Endothelial cell (in vitro differentiated cells): ENCODE data around the gene NKIRAS2. TPM values are rescaled to one million over a fixed set of nuclear protein-coding genes. Genes with fewer than 3 reads are reported as not detected.

Experiments used
- DNase-seq: peaks from one replicate; pipeline ENCODE4 v3.0.0; 2021; ENCODE audit warnings: low spot score
- H3K27ac Mint-ChIP-seq: one replicate; pipeline ENCODE4 v1.8.0; 2021; ENCODE audit warnings: mixed read lengths, inconsistent platforms; ENCODE audit not compliant: unreplicated experiment
- H3K27me3 Mint-ChIP-seq: one replicate; pipeline ENCODE4 v1.8.0; 2021; ENCODE audit warnings: mild to moderate bottlenecking, moderate library complexity, mixed read lengths, inconsistent platforms; ENCODE audit not compliant: unreplicated experiment
- H3K36me3 Mint-ChIP-seq: one replicate; pipeline ENCODE4 v1.8.0; 2021; ENCODE audit warnings: mild to moderate bottlenecking, low read depth, mixed read lengths, inconsistent platforms; ENCODE audit not compliant: unreplicated experiment
- H3K4me1 Mint-ChIP-seq: one replicate; pipeline ENCODE4 v1.8.0; 2021; ENCODE audit warnings: mild to moderate bottlenecking, mixed read lengths, inconsistent platforms; ENCODE audit not compliant: unreplicated experiment
- H3K4me3 Mint-ChIP-seq: one replicate; pipeline ENCODE4 v1.8.0; 2021; ENCODE audit warnings: mild to moderate bottlenecking, mixed read lengths, inconsistent platforms; ENCODE audit not compliant: unreplicated experiment
- H3K9me3 Mint-ChIP-seq: one replicate; pipeline ENCODE4 v1.8.0; 2021; ENCODE audit warnings: mixed read lengths, inconsistent platforms; ENCODE audit not compliant: unreplicated experiment
- total RNA-seq: library from RNA; stranded (reverse); fragmentation: NEBNext Ultra II Directional; extraction: Animal tissue kit (Norgen Biotek cat#: 25700); gene quantifications from one replicate; pipeline ENCODE4 v1.2.1, GENCODE V29; 2021; ENCODE audit not compliant: unreplicated experiment
- TF ChIP-seq, protein P1 (sequence below): fragments of 200-600 bp; sonication (generic); IDR thresholded peaks from one replicate; pipeline ENCODE4 v1.5.0; 2021; ENCODE audit warnings: antibody characterized with exemption; ENCODE audit not compliant: unreplicated experiment

The NKIRAS2 gene
- total RNA-seq, 1 donor from 2014 or later: 67.4 TPM

DNA sequence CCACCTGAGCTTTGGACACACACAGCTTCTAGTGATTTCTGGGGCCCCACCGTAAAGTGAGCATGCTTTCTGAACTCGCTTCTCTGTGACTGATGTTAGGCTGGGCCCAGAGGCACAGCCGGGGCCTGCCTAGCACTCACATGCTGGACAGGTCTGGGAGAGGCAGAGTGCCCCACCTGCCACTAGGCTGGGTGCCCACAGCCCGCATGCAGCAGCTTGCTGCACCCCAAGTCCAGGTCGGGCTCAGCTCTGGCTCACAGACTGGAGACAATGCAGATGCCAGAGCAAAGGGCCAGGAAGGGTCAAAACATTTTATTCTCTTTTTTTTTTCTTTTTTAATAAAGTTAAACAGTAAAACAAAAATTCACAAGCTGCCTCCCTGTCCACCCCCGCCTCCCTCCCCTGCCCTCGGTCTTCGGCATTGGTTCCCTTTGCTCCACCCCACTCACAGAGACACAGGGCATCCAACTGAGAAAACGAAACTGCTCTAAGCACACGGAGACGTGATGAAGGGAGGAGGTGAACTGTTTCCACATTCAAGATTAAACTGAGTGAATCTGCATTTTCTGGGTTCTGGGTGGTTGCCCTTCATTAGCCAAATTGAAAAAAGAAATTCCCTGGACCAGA lies 43.6 kb upstream of the NKIRAS2 start:
- no peak for DNase-seq
- Mint-ChIP-seq H3K9me3 (no peaks in the 10 kb centered on the region), H3K27ac (no peak overlapping the region), H3K4me3 (peak overlapping the region; percentile 13), H3K4me1 (peaks cover 3% of the 10 kb centered on the region), H3K27me3 (peaks cover 2% of the 10 kb centered on the region), H3K36me3 (peaks cover 25% of the 10 kb centered on the region)
- TF ChIP-seq, protein P1, sequence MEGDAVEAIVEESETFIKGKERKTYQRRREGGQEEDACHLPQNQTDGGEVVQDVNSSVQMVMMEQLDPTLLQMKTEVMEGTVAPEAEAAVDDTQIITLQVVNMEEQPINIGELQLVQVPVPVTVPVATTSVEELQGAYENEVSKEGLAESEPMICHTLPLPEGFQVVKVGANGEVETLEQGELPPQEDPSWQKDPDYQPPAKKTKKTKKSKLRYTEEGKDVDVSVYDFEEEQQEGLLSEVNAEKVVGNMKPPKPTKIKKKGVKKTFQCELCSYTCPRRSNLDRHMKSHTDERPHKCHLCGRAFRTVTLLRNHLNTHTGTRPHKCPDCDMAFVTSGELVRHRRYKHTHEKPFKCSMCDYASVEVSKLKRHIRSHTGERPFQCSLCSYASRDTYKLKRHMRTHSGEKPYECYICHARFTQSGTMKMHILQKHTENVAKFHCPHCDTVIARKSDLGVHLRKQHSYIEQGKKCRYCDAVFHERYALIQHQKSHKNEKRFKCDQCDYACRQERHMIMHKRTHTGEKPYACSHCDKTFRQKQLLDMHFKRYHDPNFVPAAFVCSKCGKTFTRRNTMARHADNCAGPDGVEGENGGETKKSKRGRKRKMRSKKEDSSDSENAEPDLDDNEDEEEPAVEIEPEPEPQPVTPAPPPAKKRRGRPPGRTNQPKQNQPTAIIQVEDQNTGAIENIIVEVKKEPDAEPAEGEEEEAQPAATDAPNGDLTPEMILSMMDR: no peak

DNA sequence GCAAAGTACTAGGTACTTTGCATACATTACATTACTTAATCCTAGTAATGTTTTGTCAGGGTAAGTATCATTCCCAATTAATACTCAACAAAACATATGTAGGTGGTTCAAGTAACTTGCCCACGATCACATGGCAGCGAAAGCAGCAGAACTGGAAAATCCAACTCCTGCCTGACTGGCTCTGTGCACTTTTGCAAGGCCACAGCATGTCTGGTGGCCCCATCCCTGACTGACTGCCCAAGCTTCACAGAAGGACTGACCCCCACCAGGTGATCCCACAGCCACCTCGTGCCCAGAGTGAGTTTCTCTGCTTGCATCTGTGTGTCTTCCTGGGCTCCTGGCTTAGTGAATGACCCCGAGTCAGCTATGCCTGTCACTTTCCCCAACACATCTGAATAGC lies 41.9 kb upstream of the NKIRAS2 start:
- Mint-ChIP-seq H3K36me3 (peaks cover 30% of the 10 kb centered on the region), H3K4me1 (no peaks in the 10 kb centered on the region), H3K27me3 (peaks cover 5% of the 10 kb centered on the region), H3K9me3 (no peaks in the 10 kb centered on the region), H3K27ac (no peak overlapping the region), H3K4me3 (no peak overlapping the region)
- no peak for DNase-seq
- TF ChIP-seq, protein P1: no peak

DNA sequence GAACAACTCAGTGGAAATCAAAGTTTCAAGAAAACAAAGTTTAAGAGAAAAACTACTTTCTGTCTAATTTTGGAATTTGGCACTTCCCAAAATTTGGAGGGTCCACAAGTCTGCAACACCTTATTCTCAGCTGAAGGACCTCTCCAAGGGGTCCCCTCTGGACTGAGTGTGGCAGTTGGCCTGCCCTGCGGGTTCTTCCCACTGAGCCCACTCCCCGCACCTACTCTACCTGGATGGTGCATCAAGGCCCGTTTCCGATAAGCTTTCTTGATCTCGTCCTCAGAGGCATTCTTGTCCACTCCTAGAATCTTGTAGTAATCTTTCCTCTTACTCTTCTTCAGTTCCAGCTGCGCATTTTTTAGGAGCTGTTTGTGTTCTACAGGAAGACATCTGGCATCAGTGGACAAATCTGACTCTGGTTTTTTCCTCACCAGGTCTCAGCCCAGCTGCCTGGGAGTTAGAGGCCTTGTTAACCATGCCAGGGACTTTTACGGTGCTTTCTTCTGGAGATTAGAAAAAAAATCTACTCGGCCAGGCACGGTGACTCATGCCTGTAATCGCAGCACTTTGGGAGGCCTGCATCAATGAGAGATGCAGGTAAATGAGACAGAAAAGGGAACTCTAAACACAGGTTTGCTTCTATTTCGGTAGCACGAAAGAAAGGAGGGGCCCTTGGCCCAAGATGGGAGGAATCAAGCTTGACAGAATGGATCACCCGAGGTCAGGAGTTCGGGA lies 37.7 kb upstream of the NKIRAS2 start:
- Mint-ChIP-seq H3K4me1 (peaks cover under 1% of the 10 kb centered on the region), H3K36me3 (peaks cover 39% of the 10 kb centered on the region), H3K9me3 (no peaks in the 10 kb centered on the region), H3K27ac (no peak overlapping the region), H3K4me3 (peak overlapping the region; percentile 72), H3K27me3 (peaks cover 3% of the 10 kb centered on the region)
- TF ChIP-seq, protein P1: no peak
- no peak for DNase-seq

DNA sequence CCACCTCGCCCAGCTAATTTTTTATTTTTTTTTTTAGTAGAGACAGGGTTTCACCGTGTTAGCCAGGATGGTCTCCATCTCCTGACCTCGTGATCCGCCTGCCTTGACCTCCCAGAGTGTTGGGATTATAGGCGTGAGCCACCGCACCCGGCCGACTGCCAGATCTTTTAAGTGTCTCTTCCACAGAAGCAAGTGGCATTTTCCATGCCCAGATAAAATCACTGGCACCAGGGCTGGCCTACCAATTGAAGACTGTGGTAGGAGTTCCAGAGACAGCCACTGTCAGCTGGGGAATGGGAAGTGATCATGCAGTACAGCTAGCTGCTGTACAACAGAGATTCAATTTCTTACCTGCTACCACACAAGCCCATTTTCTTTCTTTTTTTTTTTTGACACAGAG lies 35.4 kb upstream of the NKIRAS2 start:
- Mint-ChIP-seq H3K9me3 (no peaks in the 10 kb centered on the region), H3K27ac (no peak overlapping the region), H3K4me3 (no peak overlapping the region), H3K36me3 (peaks cover 35% of the 10 kb centered on the region), H3K4me1 (peaks cover 7% of the 10 kb centered on the region), H3K27me3 (peaks cover 3% of the 10 kb centered on the region)
- TF ChIP-seq, protein P1: no peak
- DNase-seq: no peak

DNA sequence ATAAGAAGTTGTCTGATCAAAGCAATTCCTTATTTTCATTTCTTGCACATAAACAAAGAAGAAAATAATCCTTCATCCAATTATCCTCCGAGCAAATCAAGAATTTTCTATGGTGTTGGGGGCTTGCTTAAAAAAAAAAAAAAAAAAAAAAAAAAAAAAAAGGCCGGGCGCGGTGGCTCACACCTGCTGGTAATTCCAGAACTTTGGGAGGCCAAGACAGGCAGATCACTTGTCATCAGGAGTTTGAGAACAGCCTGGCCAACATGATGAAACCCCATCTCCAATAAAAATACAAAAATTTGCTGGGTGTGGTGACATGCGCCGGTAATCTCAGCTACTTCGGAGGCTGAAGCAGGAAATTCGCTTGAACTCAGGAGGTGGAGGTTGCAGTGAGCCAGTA lies 34.0 kb upstream of the NKIRAS2 start:
- H3K27me3 Mint-ChIP-seq: peaks cover 3% of the 10 kb centered on the region
- H3K36me3 Mint-ChIP-seq: peaks cover 37% of the 10 kb centered on the region
- H3K4me3 Mint-ChIP-seq: no peak overlapping the region
- TF ChIP-seq, protein P1: no peak
- H3K9me3 Mint-ChIP-seq: no peaks in the 10 kb centered on the region
- peaks cover 7% of the 10 kb centered on the region for H3K4me1 Mint-ChIP-seq
- no peak overlapping the region for H3K27ac Mint-ChIP-seq
- DNase-seq: no peak
